Endothelial cell of umbilical vein (primary cell): ENCODE data around the gene NRXN3. TPM values are rescaled to one million over a fixed set of nuclear protein-coding genes. Genes with fewer than 3 reads are reported as not detected.

Experiments
- BruUV-seq: library from RNA; stranded (reverse); fragments of 400-500 nt; replicated peaks from 2 replicates; lab custom pipeline; 2021; lab: Mats Ljungman, UMichigan
- CTCF ChIA-PET: fragments of 300-600, 350-600 bp; sonication (Branson Sonifier 250); formaldehyde crosslinking; loops from one replicate; lab custom pipeline; 2021; ENCODE audit warnings: antibody characterized with exemption, inconsistent platforms; lab: Charles Lee
- POLR2A ChIA-PET: fragments of 300-600, 350-600 bp; sonication (Branson Sonifier 250); formaldehyde crosslinking; loops from one replicate; lab custom pipeline; 2021; ENCODE audit warnings: antibody characterized with exemption, inconsistent platforms; lab: Charles Lee
- DNase-seq: peaks from one replicate; pipeline ENCODE4 v3.0.0-alpha.2; 2011; ENCODE audit warnings: low read depth, low spot score
- FAIRE-seq: peaks from 2 replicates; lab custom pipeline; 2011; peaks lifted over from hg19 to GRCh38; lab: Jason Lieb, UNC
- H2AFZ ChIP-seq: 2 replicates; pipeline ENCODE4 v1.6.0; 2012; ENCODE audit warnings: low read depth, low read length, control low read depth, inconsistent platforms
- H3K27ac ChIP-seq: 2 replicates; pipeline ENCODE4 v1.5.1; 2011; ENCODE audit warnings: low read depth, mild to moderate bottlenecking, control low read depth, low read length, moderate library complexity; ENCODE audit not compliant: insufficient read depth
- H3K27me3 ChIP-seq, 2 experiments: 2 replicates each; pipeline versions ENCODE4 v1.6.0 to v1.6.1; 2011; ENCODE audit warnings: low read length in 2 of 2, mixed read lengths in 1 of 2; ENCODE audit not compliant: control insufficient read depth in 2 of 2, insufficient read depth in 2 of 2
- H3K36me3 ChIP-seq, 2 experiments: 2 replicates in 1 of 2; 3 replicates in 1 of 2; pipeline ENCODE4 v1.5.1; 2011; ENCODE audit warnings: low read length in 2 of 2, mild to moderate bottlenecking in 1 of 2, moderate library complexity in 1 of 2; ENCODE audit not compliant: control insufficient read depth in 2 of 2, insufficient read depth in 2 of 2; ENCODE audit errors: extremely low read depth in 1 of 2
- H3K4me1 ChIP-seq: 3 replicates; pipeline ENCODE4 v1.5.1; 2011; ENCODE audit warnings: mild to moderate bottlenecking, low read length; ENCODE audit not compliant: control insufficient read depth, insufficient read depth; ENCODE audit errors: extremely low read depth
- H3K4me2 ChIP-seq: 2 replicates; pipeline ENCODE4 v1.6.1; 2011; ENCODE audit warnings: low read length, control low read depth, mixed read lengths; ENCODE audit not compliant: insufficient read depth
- H3K4me3 ChIP-seq, 3 experiments: fragments of 200-600 bp in 1 of 3; sonication (generic), shearing (Covaris generic) in 1 of 3; replicated peaks in 1 of 3; 2 replicates each; pipeline ENCODE4 v1.5.1; 2011 to 2016; ENCODE audit warnings: control low read depth in 3 of 3, low read length in 3 of 3, mild to moderate bottlenecking in 2 of 3, inconsistent platforms in 1 of 3, low read depth in 1 of 3, moderate library complexity in 1 of 3; ENCODE audit not compliant: insufficient read depth in 1 of 3
- H3K79me2 ChIP-seq: 2 replicates; pipeline ENCODE4 v1.6.0; 2012; ENCODE audit warnings: low read length, inconsistent platforms; ENCODE audit not compliant: control insufficient read depth, insufficient read depth
- H3K9ac ChIP-seq: replicated peaks from 2 replicates; pipeline ENCODE3; 2011; ENCODE audit warnings: low read length, control low read depth; ENCODE audit not compliant: insufficient read depth; ENCODE audit errors: extremely low read depth
- H3K9me1 ChIP-seq: replicated peaks from 3 replicates; pipeline ENCODE4 v1.6.0; 2011; ENCODE audit warnings: mild to moderate bottlenecking, low read length; ENCODE audit not compliant: control insufficient read depth, insufficient read depth; ENCODE audit errors: extremely low read depth
- H3K9me3 ChIP-seq: replicated peaks from 2 replicates; pipeline ENCODE4 v1.5.1; 2012; ENCODE audit warnings: low read length, inconsistent platforms; ENCODE audit not compliant: control insufficient read depth, insufficient read depth
- H4K20me1 ChIP-seq: replicated peaks from 2 replicates; pipeline ENCODE3; 2011; ENCODE audit warnings: mild to moderate bottlenecking, low read length; ENCODE audit not compliant: control insufficient read depth, insufficient read depth; ENCODE audit errors: extremely low read depth
- FOS ChIP-seq: IDR thresholded peaks from 2 replicates; pipeline ENCODE4 v1.6.1; 2011; ENCODE audit warnings: mild to moderate bottlenecking, low read length, moderate library complexity, borderline replicate concordance; ENCODE audit not compliant: insufficient read depth
- GATA2 ChIP-seq: IDR thresholded peaks from 2 replicates; pipeline ENCODE4 v1.7.0; 2011; ENCODE audit warnings: low read depth, mild to moderate bottlenecking, moderate library complexity, mixed read lengths, low read length; ENCODE audit not compliant: insufficient read length, insufficient read depth
- MYC ChIP-seq: IDR thresholded peaks from one replicate; pipeline ENCODE4 v1.6.1; 2011; ENCODE audit warnings: mild to moderate bottlenecking, low read depth, low read length
- POLR2A ChIP-seq: IDR thresholded peaks from 2 replicates; pipeline ENCODE4 v1.6.1; 2012; ENCODE audit warnings: low read depth, mild to moderate bottlenecking, control low read depth, low read length
- POLR2AphosphoS5 ChIP-seq: IDR thresholded peaks from 2 replicates; pipeline ENCODE4 v1.6.1; 2012; ENCODE audit warnings: low read depth, mild to moderate bottlenecking, control low read depth, low read length, moderate library complexity; ENCODE audit not compliant: insufficient read depth
- dilution Hi-C: fragments of 300-500 bp; cut with MboI; formaldehyde crosslinking; loops from one replicate; pipeline ENCODE4 v1.15.0; 2019; ENCODE audit warnings: low sequenced_read_pairs; ENCODE audit not compliant: extremely low pct_ligation_motif_present
- intact Hi-C: fragments of 100-400 bp; cut with micrococcal nuclease; formaldehyde crosslinking; loops from one replicate; pipeline ENCODE4 v1.10.0; 2022
- polyA plus RNA-seq, 4 experiments: library from polyadenylated mRNA; depleted of rRNA in 3 of 4; stranded (reverse) in 3 of 4; unstranded in 1 of 4; fragments of >200 nt; gene quantifications; 2 replicates each; pipeline versions ENCODE4 v1.2.1 to v1.2.3, GENCODE V29; 2011 to 2012; ENCODE audit warnings: missing spikeins in 1 of 4
- total RNA-seq: library from RNA; stranded (reverse); gene quantifications from 2 replicates; pipeline ENCODE4 v1.2.3, GENCODE V29; 2021

Gene NRXN3
- total and polyA plus RNA-seq, 2 donors (not counting 3 experiments of a cell fraction or from before 2014, with no cell fraction given): 0.72 to 4.2 TPM

- H4K20me1 ChIP-seq: no peaks in the 10 kb centered on the region
- H3K9me3 ChIP-seq: no peaks in the 10 kb centered on the region
- H3K27me3 ChIP-seq: no peaks in the 10 kb centered on the region
- FAIRE-seq: no peak
- TF ChIP-seq POLR2AphosphoS5 (no peak), FOS (no peak), GATA2 (no peak), POLR2A (no peak)
- H3K9ac ChIP-seq: no peak overlapping the region
- no peaks in the 10 kb centered on the region for H3K9me1 ChIP-seq
- no peak overlapping the region for H3K4me3 ChIP-seq
- H2AFZ ChIP-seq: no peak overlapping the region
- ChIA-PET CTCF (no interaction called here), POLR2A (no interaction called here)
- no peak overlapping the region for H3K27ac ChIP-seq
- intact Hi-C loops (no loop called here), dilution Hi-C loops (no loop called here)
- DNase-seq: no peak
- no peaks in the 10 kb centered on the region for H3K4me1 ChIP-seq
- no peaks in the 10 kb centered on the region for H3K36me3 ChIP-seq
- no TSS peak for BruUV-seq
- H3K4me2 ChIP-seq: no peak overlapping the region
- H3K79me2 ChIP-seq: no peaks in the 10 kb centered on the region
Observed at GRCh38 chr14:78130356-78130755, 39.8 kb upstream of the NRXN3 start.

GRCh38 chr14:78131201-78131600, 39.0 kb upstream of the NRXN3 start:
- ChIA-PET POLR2A (no interaction called here), CTCF (no interaction called here)
- Histone ChIP-seq H3K79me2 (no peaks in the 10 kb centered on the region), H3K4me3 (no peak overlapping the region), H3K27me3 (no peaks in the 10 kb centered on the region), H3K36me3 (no peaks in the 10 kb centered on the region), H4K20me1 (no peaks in the 10 kb centered on the region), H3K27ac (no peak overlapping the region), H3K4me2 (no peak overlapping the region), H3K9me1 (no peaks in the 10 kb centered on the region), H3K4me1 (no peaks in the 10 kb centered on the region), H3K9ac (no peak overlapping the region), H2AFZ (no peak overlapping the region), H3K9me3 (no peaks in the 10 kb centered on the region)
- DNase-seq: no peak
- no TSS peak for BruUV-seq
- intact Hi-C loops: no loop called here
- dilution Hi-C loops: no loop called here
- FAIRE-seq: no peak
- TF ChIP-seq MYC: no peak
